Body of pancreas (tissue), 4 donors: ENCODE results near the gene PARP16.

ENCODE experiments used
- POLR2A ChIP-seq, 3 donors: fragments of 450-650 bp; IDR thresholded peaks; one replicate each; pipeline ENCODE4 v1.6.1; 2016; ENCODE audit warnings: antibody characterized with exemption in 3 of 3, mild to moderate bottlenecking in 2 of 3
- TF ChIP-seq, protein P1 (sequence below), 7 experiments: fragments of 450-650 bp in 4 of 7; fragments of 200-600 bp in 3 of 7; sonication (generic) in 3 of 7; IDR thresholded peaks; one replicate each; pipeline ENCODE4 v1.5.1; 2016 to 2019; ENCODE audit warnings: antibody characterized with exemption in 7 of 7

DNA sequence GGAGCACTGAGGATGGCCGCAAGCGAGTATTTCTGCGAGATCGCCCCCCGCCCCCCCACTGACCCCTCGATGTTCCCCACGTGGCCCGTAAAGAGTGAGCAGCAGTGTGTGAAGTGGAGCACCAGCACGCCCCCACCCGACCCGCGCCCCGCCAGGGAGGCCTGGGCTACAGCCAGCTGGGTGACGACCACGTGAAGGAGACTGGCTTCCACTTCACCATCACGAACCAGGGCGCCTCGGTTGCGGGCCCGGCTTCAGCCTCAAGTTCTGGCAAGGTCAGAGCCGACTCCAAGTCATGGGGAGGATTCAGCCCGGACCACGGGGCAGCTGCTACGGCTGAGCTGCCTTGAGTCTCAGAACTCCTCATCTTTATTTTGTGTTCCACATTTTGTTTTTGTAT, 15.4 kb upstream of the PARP16 start:
- TF ChIP-seq, protein P1, sequence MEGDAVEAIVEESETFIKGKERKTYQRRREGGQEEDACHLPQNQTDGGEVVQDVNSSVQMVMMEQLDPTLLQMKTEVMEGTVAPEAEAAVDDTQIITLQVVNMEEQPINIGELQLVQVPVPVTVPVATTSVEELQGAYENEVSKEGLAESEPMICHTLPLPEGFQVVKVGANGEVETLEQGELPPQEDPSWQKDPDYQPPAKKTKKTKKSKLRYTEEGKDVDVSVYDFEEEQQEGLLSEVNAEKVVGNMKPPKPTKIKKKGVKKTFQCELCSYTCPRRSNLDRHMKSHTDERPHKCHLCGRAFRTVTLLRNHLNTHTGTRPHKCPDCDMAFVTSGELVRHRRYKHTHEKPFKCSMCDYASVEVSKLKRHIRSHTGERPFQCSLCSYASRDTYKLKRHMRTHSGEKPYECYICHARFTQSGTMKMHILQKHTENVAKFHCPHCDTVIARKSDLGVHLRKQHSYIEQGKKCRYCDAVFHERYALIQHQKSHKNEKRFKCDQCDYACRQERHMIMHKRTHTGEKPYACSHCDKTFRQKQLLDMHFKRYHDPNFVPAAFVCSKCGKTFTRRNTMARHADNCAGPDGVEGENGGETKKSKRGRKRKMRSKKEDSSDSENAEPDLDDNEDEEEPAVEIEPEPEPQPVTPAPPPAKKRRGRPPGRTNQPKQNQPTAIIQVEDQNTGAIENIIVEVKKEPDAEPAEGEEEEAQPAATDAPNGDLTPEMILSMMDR (IDR thresholded peaks at IDR 0.05), result no peak
- TF ChIP-seq POLR2A (IDR thresholded peaks at IDR 0.05), result no peak
